Measurements from ENCODE around the gene SLC30A3. TPM values are rescaled to one million over a fixed set of nuclear protein-coding genes. Genes with fewer than 3 reads are reported as not detected.
A peak's percentile ranks its signal among the peaks of the same experiment; 100 is the strongest.

SLC30A3 gene
- total and polyA plus RNA-seq, 2 of the 13 experiments (the other 11 are each of a cell fraction or from before 2014, with no cell fraction given), result 0.38 to 0.79 TPM

DNA sequence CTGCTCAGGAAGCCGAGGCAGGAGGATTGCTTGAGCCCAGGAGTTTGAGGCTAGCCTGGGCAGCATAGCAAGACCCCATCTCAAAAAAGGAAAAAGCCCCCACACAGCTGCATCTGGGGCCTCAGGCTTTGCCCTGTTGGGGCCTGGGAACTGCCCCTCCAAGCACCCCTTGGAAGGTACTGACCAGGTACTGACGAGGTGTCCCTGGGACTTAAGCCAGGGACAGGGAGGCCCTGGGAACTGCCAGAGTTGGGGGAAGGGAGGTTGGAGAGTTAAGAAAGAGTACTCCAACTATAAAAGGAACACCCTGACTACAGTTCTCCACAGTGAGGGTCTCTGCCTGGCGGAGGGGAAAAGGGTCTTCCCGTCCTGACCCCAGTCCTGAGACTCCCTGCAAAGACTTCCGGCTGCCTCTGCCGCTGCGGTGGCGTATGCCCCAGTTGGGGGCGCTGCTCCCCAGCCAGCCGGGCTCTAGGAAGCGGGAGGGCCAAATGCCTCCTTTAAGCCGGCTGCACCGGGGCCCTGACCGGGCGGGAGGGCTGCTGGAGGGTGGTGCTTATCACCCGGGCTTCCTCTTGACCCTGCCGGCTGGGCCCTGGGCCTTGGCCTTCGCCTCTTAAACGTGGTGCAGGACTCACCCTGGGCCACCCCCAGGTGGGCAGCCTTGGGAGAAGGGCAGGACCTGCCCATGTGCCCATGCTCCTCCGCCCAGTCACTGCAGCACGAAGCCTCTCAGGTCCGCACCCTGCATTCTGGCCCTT, 12.8 kb downstream of the SLC30A3 start (continued):
- TF ChIP-seq BRCA1 (CRISPR knock-in tag; IDR thresholded peaks at IDR 0.05), result no peak
- peak; percentile 57; the same call in 1 of the 2 replicates for TF ChIP-seq ZNF234 (CRISPR knock-in tag; conservative IDR thresholded peaks at IDR 0.05)
- TF ChIP-seq, protein P1, sequence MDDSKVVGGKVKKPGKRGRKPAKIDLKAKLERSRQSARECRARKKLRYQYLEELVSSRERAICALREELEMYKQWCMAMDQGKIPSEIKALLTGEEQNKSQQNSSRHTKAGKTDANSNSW (CRISPR knock-in tag; IDR thresholded peaks at IDR 0.05; ENCODE audit: borderline replicate concordance), result no peak
- TF ChIP-seq POGZ (CRISPR knock-in tag; IDR thresholded peaks at IDR 0.05), result peak; percentile 37; the same call in 1 of the 2 replicates
- no peak for TF ChIP-seq NFKBIZ (CRISPR knock-in tag; IDR thresholded peaks at IDR 0.05)
- TF ChIP-seq ZNF616 (CRISPR knock-in tag; IDR thresholded peaks at IDR 0.05; ENCODE audit: low read depth), result no peak
- TF ChIP-seq HNF1B (CRISPR knock-in tag; IDR thresholded peaks at IDR 0.05), result peak; percentile 77; the same call in 1 of the 2 replicates
- TF ChIP-seq SRSF4 (IDR thresholded peaks at IDR 0.05; ENCODE audit: low read depth, low read length, poor library complexity, severe bottlenecking), result no peak
- TF ChIP-seq NR2F1 (CRISPR knock-in tag; IDR thresholded peaks at IDR 0.05), result peak in 1 of 2 experiments; percentile 44; a peak in 2 of 4 replicates
- TF ChIP-seq ZNF251 (CRISPR knock-in tag; IDR thresholded peaks at IDR 0.05), result peak; percentile 45; the same call in 1 of the 2 replicates
- peak; percentile 19 for TF ChIP-seq MED8 (CRISPR knock-in tag; IDR thresholded peaks at IDR 0.05; ENCODE audit: insufficient replicate concordance)
- TF ChIP-seq KDM5B (CRISPR knock-in tag; IDR thresholded peaks at IDR 0.05; ENCODE audit: borderline replicate concordance), result peak; percentile 69; the same call in 1 of the 2 replicates
- no peak for TF ChIP-seq SUZ12 (IDR thresholded peaks at IDR 0.05; ENCODE audit: low read depth, low read length)
- TF ChIP-seq SMC3 (IDR thresholded peaks at IDR 0.05; ENCODE audit: low read length), result peak; percentile 25; the same call in 1 of the 2 replicates
- peak; percentile 53 for TF ChIP-seq SAFB2 (CRISPR knock-in tag; IDR thresholded peaks at IDR 0.05; ENCODE audit: borderline replicate concordance, low read depth)
- TF ChIP-seq DPF2 (CRISPR knock-in tag; IDR thresholded peaks at IDR 0.05; ENCODE audit: borderline replicate concordance, low read depth), result 0 out of 2 replicates have a peak, but pooled peaks have one; percentile 15
- TF ChIP-seq CREB1 (IDR thresholded peaks at IDR 0.05), result no peak
- no peak for TF ChIP-seq CREB1 (CRISPR knock-in tag; IDR thresholded peaks at IDR 0.05)
- TF ChIP-seq ZBTB25 (CRISPR knock-in tag; IDR thresholded peaks at IDR 0.05), result peak; percentile 66; the same call in 1 of the 2 replicates
- TF ChIP-seq ZNF841 (CRISPR knock-in tag; IDR thresholded peaks at IDR 0.05; ENCODE audit: borderline replicate concordance), result no peak
- no peak for TF ChIP-seq HIVEP1 (CRISPR knock-in tag; IDR thresholded peaks at IDR 0.05)
- peak; percentile 54; the same call in 1 of the 2 replicates for TF ChIP-seq ARID4A (CRISPR knock-in tag; IDR thresholded peaks at IDR 0.05; ENCODE audit: borderline replicate concordance)
